Thyroid gland (tissue), 4 donors: Measurements from ENCODE around the gene CEP83.

Experiments used
- POLR2A ChIP-seq, 2 donors: fragments of 450-650 bp; IDR thresholded peaks; one replicate each; pipeline ENCODE4 v1.6.1; 2017; ENCODE audit warnings: antibody characterized with exemption in 2 of 2, mild to moderate bottlenecking in 2 of 2, moderate library complexity in 1 of 2
- TF ChIP-seq, protein P1 (sequence below), 6 experiments: fragments of 200-600 bp in 3 of 6; fragments of 450-650 bp in 3 of 6; sonication (generic) in 3 of 6; IDR thresholded peaks; one replicate each; pipeline ENCODE4 v1.5.1; 2016 to 2019; ENCODE audit warnings: antibody characterized with exemption in 6 of 6, mild to moderate bottlenecking in 2 of 6, inconsistent platforms in 1 of 6, moderate library complexity in 1 of 6

- TF ChIP-seq, protein P1, sequence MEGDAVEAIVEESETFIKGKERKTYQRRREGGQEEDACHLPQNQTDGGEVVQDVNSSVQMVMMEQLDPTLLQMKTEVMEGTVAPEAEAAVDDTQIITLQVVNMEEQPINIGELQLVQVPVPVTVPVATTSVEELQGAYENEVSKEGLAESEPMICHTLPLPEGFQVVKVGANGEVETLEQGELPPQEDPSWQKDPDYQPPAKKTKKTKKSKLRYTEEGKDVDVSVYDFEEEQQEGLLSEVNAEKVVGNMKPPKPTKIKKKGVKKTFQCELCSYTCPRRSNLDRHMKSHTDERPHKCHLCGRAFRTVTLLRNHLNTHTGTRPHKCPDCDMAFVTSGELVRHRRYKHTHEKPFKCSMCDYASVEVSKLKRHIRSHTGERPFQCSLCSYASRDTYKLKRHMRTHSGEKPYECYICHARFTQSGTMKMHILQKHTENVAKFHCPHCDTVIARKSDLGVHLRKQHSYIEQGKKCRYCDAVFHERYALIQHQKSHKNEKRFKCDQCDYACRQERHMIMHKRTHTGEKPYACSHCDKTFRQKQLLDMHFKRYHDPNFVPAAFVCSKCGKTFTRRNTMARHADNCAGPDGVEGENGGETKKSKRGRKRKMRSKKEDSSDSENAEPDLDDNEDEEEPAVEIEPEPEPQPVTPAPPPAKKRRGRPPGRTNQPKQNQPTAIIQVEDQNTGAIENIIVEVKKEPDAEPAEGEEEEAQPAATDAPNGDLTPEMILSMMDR (IDR thresholded peaks at IDR 0.05), result no peak
- TF ChIP-seq POLR2A (IDR thresholded peaks at IDR 0.05), result no peak
Observed at GRCh38 chr12:94261786-94262185, 197.9 kb downstream of the CEP83 start.
